Measurements from ENCODE around the gene HAPSTR1. TPM values are rescaled to one million over a fixed set of nuclear protein-coding genes. Genes with fewer than 3 reads are reported as not detected.

Gene HAPSTR1
- polyA plus RNA-seq, 1 donor (not counting 4 experiments of a cell fraction or from before 2014, with no cell fraction given) = 46.5 TPM

GRCh38 chr16:9047689-9048301, 43.6 kb upstream of the HAPSTR1 start:
- DNase-seq (ENCODE audit: low read depth, low spot score) (peak; percentile 85), FAIRE-seq (peak; percentile 86)
- H3K36me3 ChIP-seq (ENCODE audit: control insufficient read depth in 2 of 2, extremely low read depth in 1 of 2, insufficient read depth in 2 of 2, low read length in 2 of 2) = no peaks in the 10 kb centered on the region
- H3K27ac ChIP-seq (ENCODE audit: control insufficient read depth, insufficient read depth, low read length) = peak overlapping the region; percentile 65
- no peaks in the 10 kb centered on the region for H3K9me1 ChIP-seq (ENCODE audit: control insufficient read depth, extremely low read depth, insufficient read depth, low read length)
- H4K20me1 ChIP-seq (ENCODE audit: control insufficient read depth, extremely low read depth, insufficient read depth, low read length) = no peaks in the 10 kb centered on the region
- H3K9ac ChIP-seq (ENCODE audit: control insufficient read depth, extremely low read depth, insufficient read depth, low read length) = peak overlapping the region; percentile 22
- dilution Hi-C loops (cut with MboI; ENCODE audit: extremely low pct_ligation_motif_present, low sequenced_read_pairs) = no loop called here
- H3K27me3 ChIP-seq (ENCODE audit: control insufficient read depth, extremely low read depth, insufficient read depth, low read length) = no peaks in the 10 kb centered on the region
- peaks cover 16% of the 10 kb centered on the region for H3K4me1 ChIP-seq (ENCODE audit: control insufficient read depth, extremely low read depth, insufficient read depth, low read length)
- no peaks in the 10 kb centered on the region for H3K79me2 ChIP-seq (ENCODE audit: control insufficient read depth, insufficient read depth, low read length)
- H3K9me3 ChIP-seq (ENCODE audit: control insufficient read depth, low read depth, low read length) = no peaks in the 10 kb centered on the region
- peak overlapping the region; percentile 60 for H3K4me2 ChIP-seq (ENCODE audit: control insufficient read depth, extremely low read depth, insufficient read depth, low read depth, low read length)
- H2AFZ ChIP-seq (ENCODE audit: control insufficient read depth, low read length) = no peak overlapping the region
- TF ChIP-seq EZH2 (IDR thresholded peaks at IDR 0.05; ENCODE audit: low read length) = no peak
- TF ChIP-seq, protein P1, sequence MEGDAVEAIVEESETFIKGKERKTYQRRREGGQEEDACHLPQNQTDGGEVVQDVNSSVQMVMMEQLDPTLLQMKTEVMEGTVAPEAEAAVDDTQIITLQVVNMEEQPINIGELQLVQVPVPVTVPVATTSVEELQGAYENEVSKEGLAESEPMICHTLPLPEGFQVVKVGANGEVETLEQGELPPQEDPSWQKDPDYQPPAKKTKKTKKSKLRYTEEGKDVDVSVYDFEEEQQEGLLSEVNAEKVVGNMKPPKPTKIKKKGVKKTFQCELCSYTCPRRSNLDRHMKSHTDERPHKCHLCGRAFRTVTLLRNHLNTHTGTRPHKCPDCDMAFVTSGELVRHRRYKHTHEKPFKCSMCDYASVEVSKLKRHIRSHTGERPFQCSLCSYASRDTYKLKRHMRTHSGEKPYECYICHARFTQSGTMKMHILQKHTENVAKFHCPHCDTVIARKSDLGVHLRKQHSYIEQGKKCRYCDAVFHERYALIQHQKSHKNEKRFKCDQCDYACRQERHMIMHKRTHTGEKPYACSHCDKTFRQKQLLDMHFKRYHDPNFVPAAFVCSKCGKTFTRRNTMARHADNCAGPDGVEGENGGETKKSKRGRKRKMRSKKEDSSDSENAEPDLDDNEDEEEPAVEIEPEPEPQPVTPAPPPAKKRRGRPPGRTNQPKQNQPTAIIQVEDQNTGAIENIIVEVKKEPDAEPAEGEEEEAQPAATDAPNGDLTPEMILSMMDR (optimal IDR thresholded peaks at IDR 0.05 in 1 of 3, IDR thresholded peaks at IDR 0.05 in 1 of 3, conservative IDR thresholded peaks at IDR 0.05 in 1 of 3; ENCODE audit: extremely low read depth in 1 of 3, insufficient read depth in 2 of 3, low read length in 3 of 3) = no peak
- no peak overlapping the region for H3K4me3 ChIP-seq (ENCODE audit: control insufficient read depth in 2 of 3, extremely low read depth in 1 of 3, insufficient read depth in 2 of 3, low read depth in 1 of 3, low read length in 3 of 3)

GRCh38 chr16:9048302-9048700, 43.1 kb upstream of the HAPSTR1 start:
- no peak overlapping the region for H3K4me3 ChIP-seq (ENCODE audit: control insufficient read depth in 2 of 3, extremely low read depth in 1 of 3, insufficient read depth in 2 of 3, low read depth in 1 of 3, low read length in 3 of 3)
- H3K36me3 ChIP-seq (ENCODE audit: control insufficient read depth in 2 of 2, extremely low read depth in 1 of 2, insufficient read depth in 2 of 2, low read length in 2 of 2) = no peaks in the 10 kb centered on the region
- no peaks in the 10 kb centered on the region for H4K20me1 ChIP-seq (ENCODE audit: control insufficient read depth, extremely low read depth, insufficient read depth, low read length)
- no peaks in the 10 kb centered on the region for H3K79me2 ChIP-seq (ENCODE audit: control insufficient read depth, insufficient read depth, low read length)
- no peaks in the 10 kb centered on the region for H3K9me1 ChIP-seq (ENCODE audit: control insufficient read depth, extremely low read depth, insufficient read depth, low read length)
- dilution Hi-C loops (cut with MboI; ENCODE audit: extremely low pct_ligation_motif_present, low sequenced_read_pairs) = no loop called here
- DNase-seq (ENCODE audit: low read depth, low spot score) = no peak
- no peak overlapping the region for H2AFZ ChIP-seq (ENCODE audit: control insufficient read depth, low read length)
- no peaks in the 10 kb centered on the region for H3K27me3 ChIP-seq (ENCODE audit: control insufficient read depth, extremely low read depth, insufficient read depth, low read length)
- H3K4me2 ChIP-seq (ENCODE audit: control insufficient read depth, extremely low read depth, insufficient read depth, low read depth, low read length) = peak overlapping the region; percentile 60
- H3K27ac ChIP-seq (ENCODE audit: control insufficient read depth, insufficient read depth, low read length) = peak overlapping the region; percentile 65
- H3K9me3 ChIP-seq (ENCODE audit: control insufficient read depth, low read depth, low read length) = no peaks in the 10 kb centered on the region
- FAIRE-seq = no peak
- TF ChIP-seq, protein P1 (optimal IDR thresholded peaks at IDR 0.05 in 1 of 3, IDR thresholded peaks at IDR 0.05 in 1 of 3, conservative IDR thresholded peaks at IDR 0.05 in 1 of 3; ENCODE audit: extremely low read depth in 1 of 3, insufficient read depth in 2 of 3, low read length in 3 of 3) = no peak
- peaks cover 16% of the 10 kb centered on the region for H3K4me1 ChIP-seq (ENCODE audit: control insufficient read depth, extremely low read depth, insufficient read depth, low read length)
- peak overlapping the region; percentile 22 for H3K9ac ChIP-seq (ENCODE audit: control insufficient read depth, extremely low read depth, insufficient read depth, low read length)
